Right forelimb (tissue), 1 donor: ENCODE data around the gene NEMP2.
"Not testable (repeated sequence)": the region's sequence is repeated elsewhere in the genome, so short reads cannot be mapped to it uniquely, and the experiment has no call there.

Source experiments
- DNase-seq: peaks from one replicate; pipeline ENCODE4 v3.0.0-alpha.2; 2018

NEMP2 gene

GRCh38 chr2:190488516-190489233 lies 45.8 kb downstream of the NEMP2 start:
- DNase-seq, result no peak

GRCh38 chr2:190486037-190486623 lies 48.4 kb downstream of the NEMP2 start:
- no peak for DNase-seq

- DNase-seq, result no peak
Observed at GRCh38 chr2:190482451-190482850, 52.1 kb downstream of the NEMP2 start.

DNA sequence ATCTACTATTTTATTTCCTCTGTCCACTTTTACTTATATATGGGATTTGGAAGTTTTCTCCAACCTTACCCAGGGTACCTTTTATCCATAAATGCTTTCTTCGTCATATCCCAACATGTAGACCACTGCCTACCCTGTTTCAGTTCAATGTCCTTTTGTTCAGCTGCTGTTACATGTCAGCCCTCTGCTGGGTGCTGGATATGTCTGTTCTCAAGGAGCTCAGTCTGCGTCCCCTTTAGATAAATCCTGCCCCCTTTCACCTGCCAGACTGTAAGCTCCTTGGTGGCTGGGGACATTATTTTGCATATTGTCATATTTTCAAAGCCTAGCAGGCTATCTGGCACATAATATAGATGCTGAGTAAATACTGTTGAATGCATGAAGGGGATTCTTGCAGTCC lies 53.2 kb downstream of the NEMP2 start:
- DNase-seq, result no peak

GRCh38 chr2:190478572-190479195 lies 55.8 kb downstream of the NEMP2 start:
- DNase-seq, result no peak

- DNase-seq, result no peak
Observed at GRCh38 chr2:190477661-190478454, 56.7 kb downstream of the NEMP2 start.

GRCh38 chr2:190470256-190470826 lies 64.2 kb downstream of the NEMP2 start:
- DNase-seq, result no peak

DNA sequence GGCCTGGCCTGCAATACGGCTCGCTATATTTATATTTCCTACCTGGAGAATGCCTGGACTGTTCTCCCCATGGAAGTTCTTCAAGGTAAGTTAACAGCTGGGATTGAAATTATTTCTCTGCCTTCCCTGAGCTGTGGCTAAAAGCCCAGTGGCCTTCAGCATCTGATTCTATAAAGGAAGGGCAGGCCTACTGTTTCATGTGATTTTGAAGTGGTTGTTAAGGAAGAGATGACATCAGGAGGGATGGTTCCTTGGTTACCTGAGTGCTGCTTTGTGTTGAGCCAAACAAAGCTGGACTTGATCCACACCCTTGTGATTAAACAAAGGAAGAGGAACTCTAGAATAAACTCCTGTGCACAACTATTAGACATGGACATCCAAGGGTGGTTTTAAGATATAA lies 64.8 kb downstream of the NEMP2 start:
- peak; percentile 58 for DNase-seq

GRCh38 chr2:190468814-190469569 lies 65.5 kb downstream of the NEMP2 start:
- DNase-seq, result peak; percentile 89

DNA sequence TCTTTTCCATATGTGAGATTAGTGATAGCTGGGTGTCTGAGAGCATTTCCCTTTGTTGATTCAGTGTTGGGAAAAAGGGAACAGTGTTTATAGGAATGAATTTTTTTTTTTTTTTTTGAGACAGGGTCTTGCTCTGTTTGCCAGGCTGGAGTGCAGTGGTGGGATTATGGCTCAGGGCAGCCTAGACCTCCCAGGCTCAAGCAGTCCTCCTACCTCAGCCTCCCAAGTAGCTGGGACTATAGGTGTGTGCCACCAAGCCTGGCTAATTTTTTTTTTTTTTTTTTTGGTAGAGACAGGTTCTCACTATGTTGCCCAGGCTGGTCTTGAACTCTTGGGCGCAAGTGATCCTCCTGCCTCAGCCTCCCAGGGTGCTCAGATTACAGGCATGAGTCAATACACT lies 66.2 kb downstream of the NEMP2 start:
- not testable (repeated sequence) for DNase-seq

GRCh38 chr2:190467575-190468083 lies 66.9 kb downstream of the NEMP2 start:
- peak; percentile 48 for DNase-seq

- no peak for DNase-seq
Observed at GRCh38 chr2:190466819-190467446, 67.6 kb downstream of the NEMP2 start.

GRCh38 chr2:190465060-190465459 lies 69.5 kb downstream of the NEMP2 start:
- DNase-seq, result no peak

GRCh38 chr2:190462611-190463010 lies 71.9 kb downstream of the NEMP2 start:
- no peak for DNase-seq

DNA sequence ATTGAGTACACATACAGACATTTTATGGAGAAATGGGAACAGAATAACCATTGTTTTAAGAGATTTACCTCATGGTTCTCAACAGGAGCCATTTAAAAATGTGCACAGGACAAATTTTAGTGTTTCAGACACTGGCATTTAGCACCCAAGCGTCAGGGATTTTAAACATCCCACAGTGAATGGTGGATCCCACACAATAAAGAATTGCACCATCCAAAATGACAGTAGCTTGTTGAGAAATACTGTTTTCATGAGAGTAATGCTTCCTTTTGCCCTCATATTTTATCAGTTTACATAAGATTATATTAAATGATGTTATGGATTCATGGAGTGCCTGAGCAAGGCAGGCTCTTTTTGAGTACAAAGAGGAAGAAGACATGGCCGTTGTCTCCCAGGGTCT lies 72.3 kb downstream of the NEMP2 start:
- no peak for DNase-seq

DNA sequence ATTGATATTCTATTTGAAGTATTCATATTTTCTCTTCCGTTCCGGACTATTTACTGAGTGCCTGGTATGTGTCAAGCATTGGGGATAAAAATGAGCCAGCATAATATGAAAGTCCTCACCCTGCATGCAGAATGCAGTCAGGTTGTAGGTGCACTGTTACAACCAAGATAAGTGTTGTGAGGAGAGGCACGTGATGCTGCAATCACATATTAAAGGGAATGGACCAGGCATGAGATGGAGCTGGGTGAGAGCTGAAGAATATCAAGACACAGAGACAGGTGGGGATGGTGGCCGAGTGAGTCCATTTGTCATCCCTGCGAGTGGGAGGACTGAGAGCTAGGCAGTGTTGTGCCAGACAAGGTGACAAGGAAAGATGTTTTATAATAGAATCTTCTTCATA lies 74.0 kb downstream of the NEMP2 start:
- DNase-seq, result no peak

DNA sequence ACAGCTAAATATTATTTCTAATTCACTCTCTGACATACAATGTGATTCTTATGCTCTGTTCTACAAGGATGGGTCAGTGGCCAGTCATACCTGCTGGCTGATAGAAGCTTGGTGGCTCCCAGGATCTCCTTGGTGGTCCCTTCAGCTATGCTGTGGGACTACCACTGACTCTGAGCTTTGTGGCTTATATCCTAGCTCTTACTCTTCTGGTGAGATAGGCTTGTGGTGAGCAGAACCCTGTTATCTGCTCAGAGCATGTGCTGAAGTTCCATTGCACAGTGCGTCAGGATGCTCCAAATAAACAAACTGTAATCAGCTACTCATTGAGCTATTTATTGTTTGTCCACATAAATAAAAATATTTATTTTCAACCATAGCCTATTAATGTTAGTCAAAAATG lies 74.6 kb downstream of the NEMP2 start:
- no peak for DNase-seq

- DNase-seq, result no peak
Observed at GRCh38 chr2:190458352-190459107, 76.0 kb downstream of the NEMP2 start.

GRCh38 chr2:190457256-190457655 lies 77.3 kb downstream of the NEMP2 start:
- no peak for DNase-seq

GRCh38 chr2:190456833-190457232 lies 77.7 kb downstream of the NEMP2 start:
- no peak for DNase-seq
